Endothelial cell of umbilical vein (primary cell): ENCODE data around the gene GLB1L2. TPM values are rescaled to one million over a fixed set of nuclear protein-coding genes. Genes with fewer than 3 reads are reported as not detected.

Experiments used
- BruUV-seq: library from RNA; stranded (reverse); fragments of 400-500 nt; replicated peaks from 2 replicates; lab custom pipeline; 2021; lab: Mats Ljungman, UMichigan
- CTCF ChIA-PET: fragments of 300-600, 350-600 bp; sonication (Branson Sonifier 250); formaldehyde crosslinking; loops from one replicate; lab custom pipeline; 2021; ENCODE audit warnings: antibody characterized with exemption, inconsistent platforms; lab: Charles Lee
- POLR2A ChIA-PET: fragments of 300-600, 350-600 bp; sonication (Branson Sonifier 250); formaldehyde crosslinking; loops from one replicate; lab custom pipeline; 2021; ENCODE audit warnings: antibody characterized with exemption, inconsistent platforms; lab: Charles Lee
- DNase-seq: peaks from one replicate; pipeline ENCODE4 v3.0.0-alpha.2; 2011; ENCODE audit warnings: low read depth, low spot score
- FAIRE-seq: peaks from 2 replicates; lab custom pipeline; 2011; peaks lifted over from hg19 to GRCh38; lab: Jason Lieb, UNC
- H2AFZ ChIP-seq: 2 replicates; pipeline ENCODE4 v1.6.0; 2012; ENCODE audit warnings: low read depth, low read length, control low read depth, inconsistent platforms
- H3K27ac ChIP-seq: 2 replicates; pipeline ENCODE4 v1.5.1; 2011; ENCODE audit warnings: low read depth, mild to moderate bottlenecking, control low read depth, low read length, moderate library complexity; ENCODE audit not compliant: insufficient read depth
- H3K27me3 ChIP-seq, 2 experiments: 2 replicates each; pipeline versions ENCODE4 v1.6.0 to v1.6.1; 2011; ENCODE audit warnings: low read length in 2 of 2, mixed read lengths in 1 of 2; ENCODE audit not compliant: control insufficient read depth in 2 of 2, insufficient read depth in 2 of 2
- H3K36me3 ChIP-seq, 2 experiments: 2 replicates in 1 of 2; 3 replicates in 1 of 2; pipeline ENCODE4 v1.5.1; 2011; ENCODE audit warnings: low read length in 2 of 2, mild to moderate bottlenecking in 1 of 2, moderate library complexity in 1 of 2; ENCODE audit not compliant: control insufficient read depth in 2 of 2, insufficient read depth in 2 of 2; ENCODE audit errors: extremely low read depth in 1 of 2
- H3K4me1 ChIP-seq: 3 replicates; pipeline ENCODE4 v1.5.1; 2011; ENCODE audit warnings: mild to moderate bottlenecking, low read length; ENCODE audit not compliant: control insufficient read depth, insufficient read depth; ENCODE audit errors: extremely low read depth
- H3K4me2 ChIP-seq: 2 replicates; pipeline ENCODE4 v1.6.1; 2011; ENCODE audit warnings: low read length, control low read depth, mixed read lengths; ENCODE audit not compliant: insufficient read depth
- H3K4me3 ChIP-seq, 3 experiments: fragments of 200-600 bp in 1 of 3; sonication (generic), shearing (Covaris generic) in 1 of 3; replicated peaks in 1 of 3; 2 replicates each; pipeline ENCODE4 v1.5.1; 2011 to 2016; ENCODE audit warnings: control low read depth in 3 of 3, low read length in 3 of 3, mild to moderate bottlenecking in 2 of 3, inconsistent platforms in 1 of 3, low read depth in 1 of 3, moderate library complexity in 1 of 3; ENCODE audit not compliant: insufficient read depth in 1 of 3
- H3K79me2 ChIP-seq: 2 replicates; pipeline ENCODE4 v1.6.0; 2012; ENCODE audit warnings: low read length, inconsistent platforms; ENCODE audit not compliant: control insufficient read depth, insufficient read depth
- H3K9ac ChIP-seq: replicated peaks from 2 replicates; pipeline ENCODE3; 2011; ENCODE audit warnings: low read length, control low read depth; ENCODE audit not compliant: insufficient read depth; ENCODE audit errors: extremely low read depth
- H3K9me1 ChIP-seq: replicated peaks from 3 replicates; pipeline ENCODE4 v1.6.0; 2011; ENCODE audit warnings: mild to moderate bottlenecking, low read length; ENCODE audit not compliant: control insufficient read depth, insufficient read depth; ENCODE audit errors: extremely low read depth
- H3K9me3 ChIP-seq: replicated peaks from 2 replicates; pipeline ENCODE4 v1.5.1; 2012; ENCODE audit warnings: low read length, inconsistent platforms; ENCODE audit not compliant: control insufficient read depth, insufficient read depth
- H4K20me1 ChIP-seq: replicated peaks from 2 replicates; pipeline ENCODE3; 2011; ENCODE audit warnings: mild to moderate bottlenecking, low read length; ENCODE audit not compliant: control insufficient read depth, insufficient read depth; ENCODE audit errors: extremely low read depth
- EZH2 ChIP-seq: IDR thresholded peaks from 2 replicates; pipeline ENCODE4 v1.6.1; 2012; ENCODE audit warnings: borderline replicate concordance, low read depth, mild to moderate bottlenecking, moderate library complexity, low read length, inconsistent platforms; ENCODE audit not compliant: severe bottlenecking
- FOS ChIP-seq: IDR thresholded peaks from 2 replicates; pipeline ENCODE4 v1.6.1; 2011; ENCODE audit warnings: mild to moderate bottlenecking, low read length, moderate library complexity, borderline replicate concordance; ENCODE audit not compliant: insufficient read depth
- GATA2 ChIP-seq: IDR thresholded peaks from 2 replicates; pipeline ENCODE4 v1.7.0; 2011; ENCODE audit warnings: low read depth, mild to moderate bottlenecking, moderate library complexity, mixed read lengths, low read length; ENCODE audit not compliant: insufficient read length, insufficient read depth
- JUN ChIP-seq: IDR thresholded peaks from 2 replicates; pipeline ENCODE4 v1.6.1; 2011; ENCODE audit warnings: borderline replicate concordance, low read depth; ENCODE audit not compliant: insufficient read length, insufficient read depth
- MAX ChIP-seq: IDR thresholded peaks from 2 replicates; pipeline ENCODE4 v1.6.1; 2011; ENCODE audit not compliant: insufficient read depth, insufficient read length
- MYC ChIP-seq: IDR thresholded peaks from one replicate; pipeline ENCODE4 v1.6.1; 2011; ENCODE audit warnings: mild to moderate bottlenecking, low read depth, low read length
- POLR2A ChIP-seq: IDR thresholded peaks from 2 replicates; pipeline ENCODE4 v1.6.1; 2012; ENCODE audit warnings: low read depth, mild to moderate bottlenecking, control low read depth, low read length
- POLR2AphosphoS5 ChIP-seq: IDR thresholded peaks from 2 replicates; pipeline ENCODE4 v1.6.1; 2012; ENCODE audit warnings: low read depth, mild to moderate bottlenecking, control low read depth, low read length, moderate library complexity; ENCODE audit not compliant: insufficient read depth
- dilution Hi-C: fragments of 300-500 bp; cut with MboI; formaldehyde crosslinking; loops from one replicate; pipeline ENCODE4 v1.15.0; 2019; ENCODE audit warnings: low sequenced_read_pairs; ENCODE audit not compliant: extremely low pct_ligation_motif_present
- intact Hi-C: fragments of 100-400 bp; cut with micrococcal nuclease; formaldehyde crosslinking; loops from one replicate; pipeline ENCODE4 v1.10.0; 2022
- polyA plus RNA-seq, 4 experiments: library from polyadenylated mRNA; depleted of rRNA in 3 of 4; stranded (reverse) in 3 of 4; unstranded in 1 of 4; fragments of >200 nt; gene quantifications; 2 replicates each; pipeline versions ENCODE4 v1.2.1 to v1.2.3, GENCODE V29; 2011 to 2012; ENCODE audit warnings: missing spikeins in 1 of 4
- total RNA-seq: library from RNA; stranded (reverse); gene quantifications from 2 replicates; pipeline ENCODE4 v1.2.3, GENCODE V29; 2021
- TF ChIP-seq, protein P1 (sequence below), 2 donors: IDR thresholded peaks; 1 replicate in 1 of 2; 2 replicates in 1 of 2; pipeline ENCODE4 v1.5.1; 2011; ENCODE audit warnings: low read length in 2 of 2, mild to moderate bottlenecking in 2 of 2, moderate library complexity in 2 of 2, control low read depth in 1 of 2, inconsistent platforms in 1 of 2, low read depth in 1 of 2; ENCODE audit not compliant: insufficient read depth in 1 of 2; ENCODE audit errors: extremely low read depth in 1 of 2

The GLB1L2 gene
- total and polyA plus RNA-seq, 2 donors (not counting 3 experiments of a cell fraction or from before 2014, with no cell fraction given), result 0.55 to 0.59 TPM

DNA sequence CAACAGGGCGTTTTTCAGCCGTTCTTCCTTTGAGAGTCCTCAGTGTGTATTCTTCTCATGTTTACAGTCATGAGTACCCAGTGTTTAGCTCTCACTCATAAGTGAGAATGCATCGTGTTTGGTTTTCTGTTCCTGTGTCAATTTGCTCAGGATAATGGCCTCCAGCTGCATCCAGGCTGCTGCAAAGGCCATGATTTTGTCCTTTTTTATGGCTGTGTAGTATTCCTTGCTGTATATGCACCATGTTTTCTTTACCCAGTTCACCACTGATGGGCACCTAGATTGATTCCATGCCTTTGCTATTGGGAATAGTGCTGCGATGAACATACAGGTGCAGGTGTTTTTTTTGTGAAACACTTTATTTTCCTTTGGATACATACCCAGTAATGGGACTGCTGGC is 56.8 kb downstream of the GLB1L2 start:
- Histone ChIP-seq H4K20me1 (no peaks in the 10 kb centered on the region), H3K27me3 (no peaks in the 10 kb centered on the region), H3K79me2 (no peaks in the 10 kb centered on the region), H3K9me3 (no peaks in the 10 kb centered on the region), H3K36me3 (no peaks in the 10 kb centered on the region), H3K4me2 (no peak overlapping the region), H3K27ac (no peak overlapping the region), H3K4me3 (no peak overlapping the region), H3K4me1 (no peaks in the 10 kb centered on the region), H3K9me1 (no peaks in the 10 kb centered on the region), H2AFZ (no peak overlapping the region), H3K9ac (no peak overlapping the region)
- dilution Hi-C loops (no loop called here), intact Hi-C loops (no loop called here)
- TF ChIP-seq MYC (no peak), MAX (no peak), EZH2 (no peak), JUN (no peak), FOS (no peak), POLR2A (no peak), POLR2AphosphoS5 (no peak), GATA2 (no peak)
- TF ChIP-seq, protein P1, sequence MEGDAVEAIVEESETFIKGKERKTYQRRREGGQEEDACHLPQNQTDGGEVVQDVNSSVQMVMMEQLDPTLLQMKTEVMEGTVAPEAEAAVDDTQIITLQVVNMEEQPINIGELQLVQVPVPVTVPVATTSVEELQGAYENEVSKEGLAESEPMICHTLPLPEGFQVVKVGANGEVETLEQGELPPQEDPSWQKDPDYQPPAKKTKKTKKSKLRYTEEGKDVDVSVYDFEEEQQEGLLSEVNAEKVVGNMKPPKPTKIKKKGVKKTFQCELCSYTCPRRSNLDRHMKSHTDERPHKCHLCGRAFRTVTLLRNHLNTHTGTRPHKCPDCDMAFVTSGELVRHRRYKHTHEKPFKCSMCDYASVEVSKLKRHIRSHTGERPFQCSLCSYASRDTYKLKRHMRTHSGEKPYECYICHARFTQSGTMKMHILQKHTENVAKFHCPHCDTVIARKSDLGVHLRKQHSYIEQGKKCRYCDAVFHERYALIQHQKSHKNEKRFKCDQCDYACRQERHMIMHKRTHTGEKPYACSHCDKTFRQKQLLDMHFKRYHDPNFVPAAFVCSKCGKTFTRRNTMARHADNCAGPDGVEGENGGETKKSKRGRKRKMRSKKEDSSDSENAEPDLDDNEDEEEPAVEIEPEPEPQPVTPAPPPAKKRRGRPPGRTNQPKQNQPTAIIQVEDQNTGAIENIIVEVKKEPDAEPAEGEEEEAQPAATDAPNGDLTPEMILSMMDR (IDR thresholded peaks at IDR 0.05; ENCODE audit: extremely low read depth in 1 of 2, insufficient read depth in 1 of 2, low read depth in 1 of 2, low read length in 2 of 2), result no peak
- DNase-seq (no peak), FAIRE-seq (no peak)
- ChIA-PET CTCF (no interaction called here), POLR2A (no interaction called here)
- no TSS peak for BruUV-seq
